IMR-90 (cell line): Measurements from ENCODE around the gene GSK3B.

Source experiments
- BHLHE40 ChIP-seq: fragments of 150-350 bp; IDR thresholded peaks from 2 replicates; pipeline ENCODE4 v1.6.1; 2016; ENCODE audit warnings: mild to moderate bottlenecking, low read depth, low read length
- CEBPB ChIP-seq: IDR thresholded peaks from 2 replicates; pipeline ENCODE4 v1.6.1; 2012; ENCODE audit warnings: low read depth, low read length, improper control_type of control experiment
- CTCF ChIP-seq: conservative IDR thresholded peaks from 2 replicates; pipeline ENCODE4 v1.5.1; 2012; ENCODE audit warnings: mild to moderate bottlenecking, low read depth, low read length, improper control_type of control experiment
- MAFK ChIP-seq: IDR thresholded peaks from 2 replicates; pipeline ENCODE4 v1.6.1; 2012; ENCODE audit warnings: low read depth, low read length, improper control_type of control experiment
- MAZ ChIP-seq: IDR thresholded peaks from 2 replicates; pipeline ENCODE4 v1.6.1; 2012; ENCODE audit warnings: low read depth, mild to moderate bottlenecking, low read length, improper control_type of control experiment, moderate library complexity, borderline replicate concordance
- MXI1 ChIP-seq: IDR thresholded peaks from 2 replicates; pipeline ENCODE4 v1.6.1; 2012; ENCODE audit warnings: low read depth, mild to moderate bottlenecking, low read length, moderate library complexity, borderline replicate concordance
- NFE2L2 ChIP-seq: fragments of 150-350 bp; IDR thresholded peaks from 2 replicates; pipeline ENCODE4 v1.6.1; 2016; ENCODE audit warnings: low read depth, mild to moderate bottlenecking, low read length
- POLR2A ChIP-seq: IDR thresholded peaks from 2 replicates; pipeline ENCODE4 v1.6.1; 2012; ENCODE audit warnings: mild to moderate bottlenecking, low read depth, low read length
- RAD21 ChIP-seq: IDR thresholded peaks from 2 replicates; pipeline ENCODE4 v1.6.1; 2012; ENCODE audit warnings: low read length, improper control_type of control experiment
- RCOR1 ChIP-seq: IDR thresholded peaks from 2 replicates; pipeline ENCODE4 v1.6.1; 2012; ENCODE audit warnings: mild to moderate bottlenecking, low read length, improper control_type of control experiment; ENCODE audit not compliant: insufficient replicate concordance
- RFX5 ChIP-seq: IDR thresholded peaks from 2 replicates; pipeline ENCODE4 v1.8.0; 2012; ENCODE audit warnings: low read depth, mild to moderate bottlenecking, low read length, moderate library complexity
- SMC3 ChIP-seq: fragments of 150-350 bp; IDR thresholded peaks from 2 replicates; pipeline ENCODE4 v1.6.1; 2016; ENCODE audit warnings: low read depth, mild to moderate bottlenecking, antibody characterized with exemption, low read length, moderate library complexity
- TF ChIP-seq, protein P1 (sequence below): fragments of 150-350 bp; IDR thresholded peaks from 2 replicates; pipeline ENCODE4 v1.6.1; 2017; ENCODE audit warnings: mild to moderate bottlenecking, antibody characterized with exemption, low read length, low read depth

DNA sequence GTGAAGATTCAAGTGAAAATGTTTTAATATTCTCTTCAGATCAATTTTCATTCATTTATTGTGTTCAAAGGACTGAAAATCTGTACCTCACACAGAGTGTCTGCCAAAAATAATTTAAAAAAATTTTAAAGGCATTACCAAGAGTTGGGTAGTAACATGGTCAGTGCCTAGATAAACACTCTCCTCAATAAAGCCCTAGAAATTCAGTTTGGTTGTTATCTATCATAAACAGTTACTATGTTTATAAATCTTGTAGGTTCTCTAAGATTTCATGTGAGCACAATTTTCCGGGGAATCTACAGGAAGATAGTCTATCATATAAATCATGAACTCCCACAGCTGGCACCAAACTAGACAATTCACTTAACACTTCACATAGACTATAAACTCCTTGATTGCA lies 128.6 kb downstream of the GSK3B start:
- no peak for TF ChIP-seq CTCF
- no peak for TF ChIP-seq RCOR1
- no peak for TF ChIP-seq POLR2A
- TF ChIP-seq CEBPB, result no peak
- no peak for TF ChIP-seq RFX5
- TF ChIP-seq MAZ, result no peak
- TF ChIP-seq, protein P1, sequence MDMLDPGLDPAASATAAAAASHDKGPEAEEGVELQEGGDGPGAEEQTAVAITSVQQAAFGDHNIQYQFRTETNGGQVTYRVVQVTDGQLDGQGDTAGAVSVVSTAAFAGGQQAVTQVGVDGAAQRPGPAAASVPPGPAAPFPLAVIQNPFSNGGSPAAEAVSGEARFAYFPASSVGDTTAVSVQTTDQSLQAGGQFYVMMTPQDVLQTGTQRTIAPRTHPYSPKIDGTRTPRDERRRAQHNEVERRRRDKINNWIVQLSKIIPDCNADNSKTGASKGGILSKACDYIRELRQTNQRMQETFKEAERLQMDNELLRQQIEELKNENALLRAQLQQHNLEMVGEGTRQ, result no peak
- no peak for TF ChIP-seq MXI1
- no peak for TF ChIP-seq RAD21
- TF ChIP-seq BHLHE40, result no peak
- no peak for TF ChIP-seq NFE2L2
- no peak for TF ChIP-seq MAFK
- TF ChIP-seq SMC3, result no peak
